IPS-18c (cell line): Measurements from ENCODE around the gene CERT1.
"Not testable (repeated sequence)": the region's sequence is repeated elsewhere in the genome, so short reads cannot be mapped to it uniquely, and the experiment has no call there.

Experiments
- H3K4me3 ChIP-seq: 2 replicates; pipeline ENCODE4 v1.7.0; 2013; ENCODE audit warnings: low read depth, mild to moderate bottlenecking, low read length, moderate library complexity; ENCODE audit not compliant: insufficient read depth
- H3K9me3 ChIP-seq: one replicate; pipeline ENCODE4 v1.6.1; 2013; ENCODE audit warnings: mild to moderate bottlenecking, low read length, moderate library complexity; ENCODE audit not compliant: control insufficient read depth, insufficient read depth

CERT1 gene

DNA sequence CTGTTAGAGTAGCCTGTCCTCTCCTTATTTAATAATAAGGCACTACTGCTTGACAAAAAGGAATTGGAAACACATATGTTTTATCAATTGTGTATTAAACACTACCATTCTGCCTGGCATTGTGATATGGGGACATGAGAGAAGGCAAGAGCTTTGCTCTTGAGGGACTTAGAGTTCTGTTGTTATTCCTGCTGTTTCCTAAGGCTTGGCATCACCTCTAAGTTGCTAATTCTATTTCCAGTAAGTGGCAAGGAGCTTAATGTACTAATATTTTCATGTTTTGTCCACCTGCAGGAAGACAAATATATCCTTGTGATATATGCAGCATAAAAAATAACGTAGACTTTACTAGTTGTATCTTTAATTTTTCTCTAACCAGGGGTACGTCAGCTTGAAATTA, 161.8 kb downstream of the CERT1 start:
- Histone ChIP-seq H3K9me3 (no peaks in the 10 kb centered on the region), H3K4me3 (no peak overlapping the region)

DNA sequence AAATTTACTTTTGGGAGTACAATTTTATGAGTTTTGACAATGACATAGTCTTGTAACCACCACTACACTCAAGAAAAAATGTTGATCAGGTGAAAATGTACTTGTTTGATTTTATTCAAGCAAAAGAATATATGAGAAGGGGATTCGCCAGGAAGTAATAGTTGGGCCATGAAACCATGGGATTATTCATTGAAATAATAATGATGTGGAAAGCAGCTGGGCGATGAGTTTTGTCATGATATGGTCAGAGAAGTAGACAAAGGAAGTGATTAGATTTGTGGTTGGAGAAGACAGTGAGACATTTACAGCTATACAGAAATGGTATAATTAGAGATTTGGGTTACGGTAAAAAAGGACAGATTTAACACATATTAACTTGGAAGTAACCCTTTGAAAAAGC, 163.2 kb downstream of the CERT1 start:
- H3K9me3 ChIP-seq, result no peaks in the 10 kb centered on the region
- no peak overlapping the region for H3K4me3 ChIP-seq

DNA sequence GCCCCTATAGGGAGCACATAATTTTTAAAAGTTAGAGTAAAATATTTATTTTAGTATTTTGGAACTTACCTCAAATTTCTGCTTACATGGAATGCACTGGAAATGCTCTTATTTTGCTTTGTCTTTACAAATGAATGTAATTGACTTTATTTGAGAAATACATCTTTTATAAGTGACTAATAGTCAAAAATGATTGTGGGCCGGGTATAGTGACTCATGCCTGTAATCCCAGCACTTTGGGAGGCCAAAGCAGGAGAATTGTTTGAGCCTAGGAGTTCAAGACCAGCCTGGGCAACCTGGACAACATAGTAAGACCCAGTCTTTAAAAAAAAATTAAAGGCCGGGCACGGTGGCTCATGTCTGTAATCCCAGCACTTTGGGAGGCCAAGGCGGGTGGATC, 168.6 kb downstream of the CERT1 start:
- no peak overlapping the region for H3K4me3 ChIP-seq
- no peaks in the 10 kb centered on the region for H3K9me3 ChIP-seq

DNA sequence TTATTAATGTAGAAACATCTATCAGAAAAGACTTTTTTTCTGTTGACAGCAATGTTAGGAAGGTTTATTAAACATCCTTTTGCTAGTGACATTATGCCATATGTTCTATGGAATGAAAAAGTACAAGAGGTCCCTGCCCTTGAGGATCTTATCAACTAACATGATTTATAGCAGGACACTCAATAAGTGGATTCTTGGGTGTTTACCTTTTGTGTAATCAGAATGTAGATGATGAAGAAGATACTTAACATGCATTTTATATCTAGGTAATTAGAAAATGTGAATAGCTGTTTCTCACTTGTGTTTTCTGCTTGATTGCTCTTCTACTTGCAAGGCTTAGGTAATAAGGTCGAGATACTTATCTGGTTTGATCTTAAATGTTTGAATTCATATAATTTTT, 169.5 kb downstream of the CERT1 start:
- H3K9me3 ChIP-seq, result no peaks in the 10 kb centered on the region
- no peak overlapping the region for H3K4me3 ChIP-seq

DNA sequence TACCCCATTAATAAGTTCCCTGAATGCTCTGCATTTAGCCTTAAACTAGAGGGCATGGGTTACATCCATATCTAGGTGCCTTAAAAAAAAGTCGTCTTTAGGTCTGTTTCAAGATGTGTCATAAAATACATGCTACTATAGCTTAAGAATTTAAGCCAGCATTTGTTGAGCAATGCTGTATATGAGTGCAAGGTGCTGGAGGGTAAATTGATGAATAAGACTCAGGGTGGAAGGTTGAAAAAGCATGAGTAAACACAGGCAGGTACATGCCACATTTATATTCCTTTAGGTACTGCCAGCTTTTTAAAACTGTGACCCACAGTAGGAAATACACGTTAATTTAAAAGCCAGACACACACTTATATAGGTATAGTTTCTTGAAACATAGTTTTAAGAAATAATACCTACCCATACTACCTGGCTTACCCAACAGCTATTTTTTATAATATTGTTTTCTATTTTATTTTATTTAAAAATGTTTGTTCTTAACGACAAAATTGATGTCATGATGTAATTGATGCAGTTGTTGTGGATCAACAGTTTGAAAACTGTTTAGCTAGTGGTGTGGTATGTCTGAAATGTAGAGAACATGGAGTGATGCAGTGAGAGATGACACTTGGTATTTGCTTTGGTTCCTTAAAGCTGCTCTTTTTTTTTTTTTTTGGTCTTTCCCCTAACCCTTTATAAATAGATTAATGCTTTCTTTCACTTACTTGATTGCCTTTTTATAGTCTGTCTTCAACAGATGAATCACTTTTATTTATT, 170.5 kb downstream of the CERT1 start:
- H3K4me3 ChIP-seq, result no peak overlapping the region

DNA sequence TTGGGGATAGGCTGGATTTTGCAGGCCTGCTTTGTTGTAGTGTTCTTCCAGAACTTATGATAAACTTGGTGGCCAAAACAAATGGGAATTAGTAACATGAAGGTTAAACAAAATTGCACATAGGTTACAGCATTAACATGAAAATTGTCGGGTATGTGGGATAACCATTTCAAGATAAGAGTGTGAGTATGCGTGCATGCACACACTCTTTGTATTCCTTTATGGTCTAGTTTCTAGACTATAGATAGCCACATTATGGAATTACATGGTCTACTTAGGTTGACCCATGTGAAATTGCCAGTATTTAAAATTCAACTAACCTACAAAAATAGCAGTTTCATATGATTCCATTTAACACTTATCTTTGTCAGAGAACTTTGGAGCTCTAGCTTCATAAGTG, 173.0 kb downstream of the CERT1 start:
- H3K9me3 ChIP-seq, result no peaks in the 10 kb centered on the region
- peak overlapping the region; percentile 86 for H3K4me3 ChIP-seq

More for the DNA sequence above, 170.5 kb downstream of the CERT1 start:
- H3K9me3 ChIP-seq, result no peaks in the 10 kb centered on the region

DNA sequence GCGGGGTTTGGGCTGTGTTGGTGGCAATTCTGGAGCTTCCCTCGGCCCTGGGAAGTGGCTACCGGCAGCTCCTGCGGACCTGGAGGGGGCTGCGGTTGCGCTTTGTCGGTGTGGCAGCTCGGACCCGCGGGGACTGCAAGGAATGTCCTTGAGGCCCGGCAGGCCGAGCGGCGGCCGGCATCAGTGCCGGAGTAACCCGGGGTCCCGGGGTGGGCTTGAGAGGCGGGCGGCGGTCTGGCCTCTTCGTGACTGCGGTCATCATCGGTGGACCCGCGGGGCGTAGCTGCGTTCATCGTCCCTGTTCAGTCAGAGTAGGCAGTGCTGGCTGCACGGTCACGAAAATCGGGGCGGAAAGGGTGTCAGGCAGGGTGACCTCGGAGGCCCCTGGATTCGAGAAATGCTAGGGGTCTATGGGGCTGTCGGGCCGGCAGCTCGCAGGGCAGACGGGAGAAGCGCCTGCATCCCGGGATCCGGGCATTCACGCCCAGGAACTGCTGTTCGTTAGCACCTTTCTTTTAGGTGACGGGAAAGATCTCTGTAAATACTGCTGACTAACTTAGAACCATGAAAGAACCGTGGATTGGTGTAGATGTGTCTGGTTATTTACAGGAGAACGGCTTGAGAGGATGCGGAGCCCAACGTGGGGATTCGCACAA, 173.9 kb downstream of the CERT1 start:
- Histone ChIP-seq H3K4me3 (peak overlapping the region; percentile 86), H3K9me3 (no peaks in the 10 kb centered on the region)

DNA sequence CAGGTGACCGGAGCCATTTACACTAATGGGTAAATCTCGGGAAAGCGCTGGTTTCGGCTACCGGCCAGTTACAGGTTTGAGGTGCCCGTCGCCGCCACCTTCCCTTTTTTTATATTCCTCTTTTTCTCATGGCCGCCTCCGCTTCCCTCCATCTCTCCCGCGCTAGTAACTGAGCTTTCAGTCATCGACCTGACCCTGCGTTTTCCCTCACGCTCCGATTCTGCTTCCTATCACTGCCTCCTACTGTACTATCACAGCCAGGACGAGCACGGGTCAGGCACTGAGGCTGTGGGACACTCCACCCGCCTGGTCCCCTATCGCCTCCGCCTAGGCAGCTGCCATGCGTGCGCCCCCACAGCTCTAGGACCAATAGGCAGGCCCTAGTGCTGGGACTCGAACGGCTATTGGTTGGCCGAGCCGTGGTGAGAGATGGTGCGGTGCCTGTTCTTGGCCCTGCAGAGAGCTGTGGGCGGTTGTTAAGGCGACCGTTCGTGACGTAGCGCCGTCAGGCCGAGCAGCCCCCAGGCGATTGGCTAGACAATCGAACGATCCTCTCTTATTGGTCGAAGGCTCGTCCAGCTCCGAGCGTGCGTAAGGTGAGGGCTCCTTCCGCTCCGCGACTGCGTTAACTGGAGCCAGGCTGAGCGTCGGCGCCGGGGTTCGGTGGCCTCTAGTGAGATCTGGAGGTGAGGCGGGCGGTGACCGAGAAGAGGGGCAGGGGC, 174.7 kb downstream of the CERT1 start, which contains the start of gene HMGCR:
Gene HMGCR, plus strand, starts transcription at position 606 of the 722 bp plus-strand sequence. CDS start 5,386 bp downstream, outside the sequence.
- H3K9me3 ChIP-seq, result no peaks in the 10 kb centered on the region
- H3K4me3 ChIP-seq, result peak within 1 kb of the TSS; percentile 86

DNA sequence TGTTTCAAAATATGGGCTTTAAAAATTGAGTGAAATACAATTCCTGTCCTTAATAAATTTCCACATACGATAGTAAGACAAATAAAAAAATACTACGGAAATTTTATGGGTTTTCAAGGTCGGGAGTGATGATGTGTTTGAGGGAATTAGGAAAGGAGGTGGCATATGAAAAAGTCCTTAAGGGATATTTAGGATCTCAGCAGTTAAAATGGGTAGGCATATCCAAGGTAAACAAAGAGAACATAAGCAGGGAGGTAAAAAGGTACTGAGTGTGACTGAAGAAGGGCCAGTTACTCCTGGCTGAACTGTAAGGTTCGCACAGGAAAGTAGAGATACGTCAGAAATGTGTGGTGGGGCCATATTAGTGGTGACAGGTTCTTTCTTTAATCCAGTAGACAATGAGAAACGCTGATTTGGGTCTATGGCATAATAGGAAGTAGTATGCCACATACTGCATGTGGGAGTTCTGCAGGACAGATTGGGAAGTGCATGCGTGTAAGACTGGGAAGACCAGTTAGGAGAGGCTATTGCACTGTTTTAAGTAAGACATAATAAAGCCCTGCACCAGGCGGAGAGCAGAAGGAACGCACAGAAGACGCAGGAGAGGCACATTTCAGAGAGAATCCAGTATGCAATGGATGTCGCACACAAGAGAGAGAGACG, 175.3 kb downstream of the CERT1 start:
- H3K9me3 ChIP-seq, result no peaks in the 10 kb centered on the region
- H3K4me3 ChIP-seq, result peak overlapping the region; percentile 66

DNA sequence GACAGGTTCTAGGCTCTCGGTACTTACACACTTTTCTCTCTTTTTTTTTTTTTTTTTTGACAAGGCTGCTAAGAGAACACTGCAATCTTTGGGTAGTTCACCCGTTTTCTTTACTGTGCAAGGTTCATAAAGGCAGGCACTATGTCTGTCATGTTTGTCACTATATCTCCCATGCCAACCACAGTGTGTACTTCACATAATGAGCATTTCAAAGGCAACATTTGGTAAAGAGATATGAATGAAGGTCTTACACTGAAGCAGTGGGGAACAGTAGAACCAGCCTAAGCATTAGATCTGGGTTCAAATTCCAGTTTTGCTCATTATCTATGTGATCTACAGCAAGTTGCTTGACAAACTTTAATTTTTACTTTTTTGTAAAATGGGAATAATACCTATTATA, 175.9 kb downstream of the CERT1 start:
- no peak overlapping the region for H3K4me3 ChIP-seq

DNA sequence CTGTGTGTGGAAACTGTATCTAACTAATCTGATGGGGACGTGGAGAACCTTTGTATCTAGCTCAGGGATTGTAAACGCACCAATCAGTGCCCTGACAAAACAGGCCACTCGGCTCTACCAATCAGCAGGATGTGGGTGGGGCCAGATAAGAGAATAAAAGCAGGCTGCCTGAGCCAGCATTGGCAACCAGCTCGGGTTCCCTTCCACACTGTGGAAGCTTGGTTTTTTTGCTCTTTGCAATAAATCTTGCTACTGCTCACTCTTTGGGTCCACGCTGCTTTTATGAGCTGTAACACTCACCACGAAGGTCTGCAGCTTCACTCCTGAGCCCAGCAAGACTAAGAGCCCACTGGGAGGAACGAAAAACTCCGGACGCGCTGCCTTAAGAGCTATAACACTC, 177.0 kb downstream of the CERT1 start:
- not testable (repeated sequence) for H3K9me3 ChIP-seq, H3K4me3 ChIP-seq

More for the DNA sequence above, 175.9 kb downstream of the CERT1 start:
- H3K9me3 ChIP-seq, result no peaks in the 10 kb centered on the region

DNA sequence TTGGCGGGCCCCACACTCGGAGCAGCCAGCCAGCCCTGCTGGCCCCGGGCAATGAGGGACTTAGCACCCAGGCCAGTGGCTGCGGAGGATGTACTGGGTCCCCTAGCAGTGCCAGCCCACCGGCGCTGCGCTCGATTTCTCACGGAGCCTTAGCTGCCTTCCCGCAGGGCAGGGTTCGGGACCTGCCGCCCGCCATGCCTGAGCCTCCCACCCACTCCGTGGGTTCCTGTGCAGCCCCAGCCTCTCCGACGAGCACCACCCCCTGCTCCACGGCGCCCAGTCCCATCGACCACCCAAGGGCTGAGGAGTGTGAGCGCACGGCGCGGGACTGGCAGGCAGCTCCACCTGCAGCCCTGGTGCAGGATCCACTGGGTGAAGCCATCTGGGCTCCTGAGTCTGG, 177.7 kb downstream of the CERT1 start:
- not testable (repeated sequence) for H3K9me3 ChIP-seq, H3K4me3 ChIP-seq

DNA sequence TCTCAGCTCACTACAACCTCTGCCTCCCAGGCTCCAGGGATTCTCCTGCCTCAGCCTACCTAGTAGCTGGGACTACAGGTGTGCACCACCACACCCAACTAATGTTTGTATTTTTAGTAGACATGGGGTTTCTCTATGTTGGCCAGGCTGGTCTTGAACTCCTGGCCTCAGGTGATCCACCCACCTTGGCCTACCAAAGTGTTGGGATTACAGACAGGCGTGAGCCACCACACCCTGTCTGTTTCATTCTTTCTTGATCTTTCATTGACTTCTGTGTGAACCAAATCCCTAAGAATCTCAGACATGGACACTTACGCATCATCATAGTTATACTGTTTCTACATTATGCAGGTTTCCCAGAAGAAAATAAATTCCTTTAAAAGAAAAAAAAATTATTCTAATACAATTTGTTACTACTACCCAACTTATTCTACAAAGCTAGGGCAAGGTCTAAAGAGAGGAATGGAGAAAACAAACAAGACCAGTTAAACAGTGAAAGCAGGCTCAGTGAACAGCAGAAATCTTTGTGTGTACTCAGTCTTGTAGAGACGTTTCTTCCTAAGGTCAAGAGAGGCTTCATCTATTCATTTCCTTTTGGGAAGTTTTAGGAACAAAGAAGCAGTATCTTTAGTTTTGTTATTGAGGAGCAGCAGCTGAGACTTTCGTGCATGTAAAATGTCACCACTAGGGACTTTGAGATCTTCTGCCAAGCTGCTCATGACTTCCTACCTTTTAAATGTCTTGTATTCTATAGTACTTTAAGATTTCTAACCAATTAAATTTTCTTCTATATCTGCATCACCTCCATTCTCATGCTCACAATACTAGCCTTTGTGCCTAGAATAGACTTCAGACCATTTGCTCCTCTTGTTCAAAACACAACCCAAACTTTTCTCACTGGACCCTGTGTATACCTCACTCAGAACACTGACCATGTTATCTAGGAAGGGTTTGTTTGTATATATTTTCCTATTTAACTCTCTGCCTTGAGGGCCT, 180.0 kb downstream of the CERT1 start:
- Histone ChIP-seq H3K4me3 (no peak overlapping the region), H3K9me3 (no peaks in the 10 kb centered on the region)

DNA sequence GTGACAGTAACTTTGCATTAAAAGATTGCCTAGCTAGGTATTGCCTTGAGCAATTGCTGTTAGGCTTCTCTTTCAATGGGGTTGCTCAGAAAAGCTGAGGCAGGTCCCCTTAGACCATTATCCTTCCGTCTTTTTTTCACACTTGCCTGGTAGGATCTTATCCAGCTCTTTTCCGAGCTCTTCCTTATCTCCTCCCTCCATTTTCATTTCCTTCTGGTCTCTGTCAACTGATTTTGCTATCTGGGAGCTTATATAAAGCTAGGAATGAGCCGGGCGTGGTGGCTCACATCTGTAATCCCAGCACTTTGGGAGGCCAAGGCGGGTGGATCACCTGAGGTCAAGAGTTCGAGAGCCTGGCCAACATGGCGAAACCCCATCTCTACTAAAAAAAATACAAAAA, 181.0 kb downstream of the CERT1 start:
- Histone ChIP-seq H3K4me3 (no peak overlapping the region), H3K9me3 (no peaks in the 10 kb centered on the region)
